ENCODE data around the gene TELO2.

DNA sequence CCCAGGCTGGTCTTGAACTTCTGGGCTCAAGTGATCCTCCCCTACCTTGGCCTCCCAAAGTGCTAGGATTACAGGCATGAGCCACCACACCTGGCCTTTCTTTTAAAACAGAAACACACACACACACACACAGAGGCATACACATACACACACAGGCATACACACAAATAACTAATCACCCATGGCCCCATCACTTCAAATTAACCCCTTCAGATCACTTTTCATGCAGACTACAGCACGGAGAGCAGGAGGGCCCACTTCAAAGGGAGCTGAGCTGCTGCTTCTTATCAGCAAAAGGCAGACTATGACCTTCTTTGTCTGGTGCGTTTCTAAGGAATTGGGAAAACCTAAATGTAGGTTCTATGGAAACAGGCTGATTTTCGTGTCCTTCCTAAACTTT, 20.2 kb upstream of the TELO2 start:
- TF ChIP-seq, protein P1, sequence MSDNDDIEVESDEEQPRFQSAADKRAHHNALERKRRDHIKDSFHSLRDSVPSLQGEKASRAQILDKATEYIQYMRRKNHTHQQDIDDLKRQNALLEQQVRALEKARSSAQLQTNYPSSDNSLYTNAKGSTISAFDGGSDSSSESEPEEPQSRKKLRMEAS (IDR thresholded peaks at IDR 0.05; ENCODE audit: insufficient read depth, insufficient read length) = no peak
- TF ChIP-seq, protein P2, sequence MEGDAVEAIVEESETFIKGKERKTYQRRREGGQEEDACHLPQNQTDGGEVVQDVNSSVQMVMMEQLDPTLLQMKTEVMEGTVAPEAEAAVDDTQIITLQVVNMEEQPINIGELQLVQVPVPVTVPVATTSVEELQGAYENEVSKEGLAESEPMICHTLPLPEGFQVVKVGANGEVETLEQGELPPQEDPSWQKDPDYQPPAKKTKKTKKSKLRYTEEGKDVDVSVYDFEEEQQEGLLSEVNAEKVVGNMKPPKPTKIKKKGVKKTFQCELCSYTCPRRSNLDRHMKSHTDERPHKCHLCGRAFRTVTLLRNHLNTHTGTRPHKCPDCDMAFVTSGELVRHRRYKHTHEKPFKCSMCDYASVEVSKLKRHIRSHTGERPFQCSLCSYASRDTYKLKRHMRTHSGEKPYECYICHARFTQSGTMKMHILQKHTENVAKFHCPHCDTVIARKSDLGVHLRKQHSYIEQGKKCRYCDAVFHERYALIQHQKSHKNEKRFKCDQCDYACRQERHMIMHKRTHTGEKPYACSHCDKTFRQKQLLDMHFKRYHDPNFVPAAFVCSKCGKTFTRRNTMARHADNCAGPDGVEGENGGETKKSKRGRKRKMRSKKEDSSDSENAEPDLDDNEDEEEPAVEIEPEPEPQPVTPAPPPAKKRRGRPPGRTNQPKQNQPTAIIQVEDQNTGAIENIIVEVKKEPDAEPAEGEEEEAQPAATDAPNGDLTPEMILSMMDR (IDR thresholded peaks at IDR 0.05; ENCODE audit: extremely low read depth in 1 of 2, insufficient read depth in 1 of 2, low read depth in 1 of 2, low read length in 2 of 2) = no peak
- TF ChIP-seq POLR2AphosphoS5 (IDR thresholded peaks at IDR 0.05; ENCODE audit: insufficient read depth, low read depth, low read length) = no peak

All from endothelial cell of umbilical vein (primary cell).